Gastroesophageal sphincter (tissue), 4 donors: ENCODE results near the gene CCND1. TPM values are rescaled to one million over a fixed set of nuclear protein-coding genes. Genes with fewer than 3 reads are reported as not detected.

Source experiments
- ATAC-seq: fragments of 150-250 bp; one replicate; pipeline ENCODE4 v1.9.1; 2016; ENCODE audit warnings: mild to moderate bottlenecking, moderate library complexity
- H3K27ac ChIP-seq, 4 donors: fragments of 200-600 bp; sonication (generic) in 3 of 4; 1 replicate in 3 of 4; 2 replicates in 1 of 4; pipeline ENCODE4 v1.5.1; 2016 to 2019
- H3K27me3 ChIP-seq: fragments of 200-600 bp; sonication (generic); one replicate; pipeline ENCODE4 v1.5.1; 2019
- H3K36me3 ChIP-seq, 2 donors: fragments of 200-600 bp; sonication (generic); one replicate each; pipeline ENCODE4 v1.5.1; 2019; ENCODE audit warnings: control low read depth in 1 of 2
- H3K4me1 ChIP-seq, 3 donors: fragments of 200-600 bp; sonication (generic); 1 replicate in 2 of 3; 2 replicates in 1 of 3; pipeline ENCODE4 v1.5.1; 2016 to 2019; ENCODE audit warnings: control low read depth in 2 of 3
- H3K4me3 ChIP-seq, 2 donors: fragments of 200-600 bp; sonication (generic); one replicate each; pipeline ENCODE4 v1.5.1; 2019; ENCODE audit warnings: mild to moderate bottlenecking in 1 of 2, moderate library complexity in 1 of 2
- H3K9me3 ChIP-seq, 3 donors: fragments of 200-600 bp; sonication (generic); one replicate each; pipeline ENCODE4 v1.5.1; 2017 to 2019; ENCODE audit warnings: control low read depth in 2 of 3
- EP300 ChIP-seq: sonication (generic); formaldehyde crosslinking; IDR thresholded peaks from one replicate; pipeline ENCODE4 v1.6.1; 2017; ENCODE audit warnings: antibody characterized with exemption, mild to moderate bottlenecking
- POLR2A ChIP-seq, 2 donors: fragments of 450-650 bp; IDR thresholded peaks; one replicate each; pipeline ENCODE4 v1.6.1; 2017; ENCODE audit warnings: antibody characterized with exemption in 2 of 2, mild to moderate bottlenecking in 2 of 2, moderate library complexity in 1 of 2
- POLR2AphosphoS5 ChIP-seq: sonication (generic); formaldehyde crosslinking; IDR thresholded peaks from one replicate; pipeline ENCODE4 v1.6.1; 2017; ENCODE audit warnings: antibody characterized with exemption
- WGBS, 2 donors: methylation state at CpG; one replicate each; pipeline ENCODE4 v1.1.5; 2018; ENCODE audit warnings: low coverage in 1 of 2; 5-methylcytosine and 5-hydroxymethylcytosine counted together
- total RNA-seq, 4 donors: library from RNA; depleted of rRNA; stranded (reverse); fragments of >200 nt; gene quantifications; one replicate each; pipeline ENCODE4 v1.1.0, GENCODE V29; 2016
- TF ChIP-seq, protein P1 (sequence below), 4 experiments: fragments of 200-600 bp in 2 of 4; fragments of 450-650 bp in 2 of 4; sonication (generic) in 1 of 4; IDR thresholded peaks; one replicate each; pipeline ENCODE4 v1.5.1; 2017 to 2019; ENCODE audit warnings: antibody characterized with exemption in 4 of 4, mild to moderate bottlenecking in 2 of 4, moderate library complexity in 2 of 4

Gene CCND1
- total RNA-seq, 4 donors from 2014 or later = 24.1 to 110 (median 51.9) TPM

DNA sequence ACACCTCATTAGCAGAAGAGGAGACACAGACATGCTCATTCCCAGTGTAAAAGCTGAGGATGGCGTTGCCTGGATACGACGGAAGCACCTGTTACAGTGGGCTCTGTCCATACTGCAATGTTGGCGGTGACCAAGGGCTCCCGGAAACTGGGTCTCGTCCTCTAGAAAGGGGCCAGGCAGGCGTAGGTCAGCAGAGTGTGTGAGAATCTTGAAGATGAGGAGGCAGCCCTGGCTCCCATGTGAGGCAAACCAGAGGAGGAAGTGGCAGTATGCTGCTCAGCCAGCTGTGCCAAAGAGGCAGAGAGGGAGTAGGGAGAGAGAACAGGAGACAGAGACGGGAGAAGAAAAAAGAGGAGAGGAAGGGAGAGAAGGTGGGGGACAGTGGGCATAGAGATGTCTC, 23.9 kb downstream of the CCND1 start:
- H3K4me3 ChIP-seq = no peak overlapping the region
- H3K27me3 ChIP-seq = no peaks in the 10 kb centered on the region
- H3K4me1 ChIP-seq = peaks cover 0 to 9% (median under 1%) of the 10 kb centered on the region in 3 donors
- H3K36me3 ChIP-seq = peaks cover 0 to 81% of the 10 kb centered on the region in 2 donors
- ATAC-seq = no peak
- H3K27ac ChIP-seq = no peak overlapping the region
- TF ChIP-seq POLR2A (IDR thresholded peaks at IDR 0.05) (no peak), POLR2AphosphoS5 (no peak), EP300 (no peak)
- TF ChIP-seq, protein P1, sequence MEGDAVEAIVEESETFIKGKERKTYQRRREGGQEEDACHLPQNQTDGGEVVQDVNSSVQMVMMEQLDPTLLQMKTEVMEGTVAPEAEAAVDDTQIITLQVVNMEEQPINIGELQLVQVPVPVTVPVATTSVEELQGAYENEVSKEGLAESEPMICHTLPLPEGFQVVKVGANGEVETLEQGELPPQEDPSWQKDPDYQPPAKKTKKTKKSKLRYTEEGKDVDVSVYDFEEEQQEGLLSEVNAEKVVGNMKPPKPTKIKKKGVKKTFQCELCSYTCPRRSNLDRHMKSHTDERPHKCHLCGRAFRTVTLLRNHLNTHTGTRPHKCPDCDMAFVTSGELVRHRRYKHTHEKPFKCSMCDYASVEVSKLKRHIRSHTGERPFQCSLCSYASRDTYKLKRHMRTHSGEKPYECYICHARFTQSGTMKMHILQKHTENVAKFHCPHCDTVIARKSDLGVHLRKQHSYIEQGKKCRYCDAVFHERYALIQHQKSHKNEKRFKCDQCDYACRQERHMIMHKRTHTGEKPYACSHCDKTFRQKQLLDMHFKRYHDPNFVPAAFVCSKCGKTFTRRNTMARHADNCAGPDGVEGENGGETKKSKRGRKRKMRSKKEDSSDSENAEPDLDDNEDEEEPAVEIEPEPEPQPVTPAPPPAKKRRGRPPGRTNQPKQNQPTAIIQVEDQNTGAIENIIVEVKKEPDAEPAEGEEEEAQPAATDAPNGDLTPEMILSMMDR (IDR thresholded peaks at IDR 0.05) = no peak
- 80 to 87% methylated on average over 2 to 5 of the region's 8 CpGs for WGBS, 2 donors
- no peaks in the 10 kb centered on the region for H3K9me3 ChIP-seq

DNA sequence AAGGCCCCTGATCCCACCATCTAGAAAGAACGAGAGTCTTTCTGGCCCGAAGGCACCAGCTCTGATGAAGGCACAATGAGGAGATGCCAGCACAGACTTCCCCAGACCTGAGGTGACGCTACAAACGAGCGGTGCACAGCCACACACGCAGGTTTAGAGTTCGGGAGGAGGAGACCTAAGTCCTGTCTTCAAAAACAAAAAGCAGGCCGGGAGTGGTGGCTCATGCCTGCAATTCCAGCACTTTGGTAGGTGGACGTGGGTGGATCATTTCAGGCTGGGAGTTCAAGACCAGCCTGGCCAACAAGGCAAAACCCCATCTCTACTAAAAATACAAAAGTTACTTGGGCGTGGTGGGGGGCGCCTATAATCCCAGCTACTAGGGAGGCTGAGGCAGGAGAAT, 24.7 kb downstream of the CCND1 start:
- no peak overlapping the region for H3K27ac ChIP-seq
- no peak for ATAC-seq
- H3K4me1 ChIP-seq = peaks cover 0 to 16% (median 8%) of the 10 kb centered on the region in 3 donors
- no peaks in the 10 kb centered on the region for H3K27me3 ChIP-seq
- TF ChIP-seq POLR2AphosphoS5 = no peak
- TF ChIP-seq POLR2A (IDR thresholded peaks at IDR 0.05) = no peak
- no peak for TF ChIP-seq EP300
- TF ChIP-seq, protein P1 (IDR thresholded peaks at IDR 0.05) = no peak
- H3K9me3 ChIP-seq = no peaks in the 10 kb centered on the region
- WGBS, 2 donors = 82 to 85% methylated on average over 6 to 9 of the region's 11 CpGs
- peaks cover 0 to 83% of the 10 kb centered on the region in 2 donors for H3K36me3 ChIP-seq
- no peak overlapping the region for H3K4me3 ChIP-seq

DNA sequence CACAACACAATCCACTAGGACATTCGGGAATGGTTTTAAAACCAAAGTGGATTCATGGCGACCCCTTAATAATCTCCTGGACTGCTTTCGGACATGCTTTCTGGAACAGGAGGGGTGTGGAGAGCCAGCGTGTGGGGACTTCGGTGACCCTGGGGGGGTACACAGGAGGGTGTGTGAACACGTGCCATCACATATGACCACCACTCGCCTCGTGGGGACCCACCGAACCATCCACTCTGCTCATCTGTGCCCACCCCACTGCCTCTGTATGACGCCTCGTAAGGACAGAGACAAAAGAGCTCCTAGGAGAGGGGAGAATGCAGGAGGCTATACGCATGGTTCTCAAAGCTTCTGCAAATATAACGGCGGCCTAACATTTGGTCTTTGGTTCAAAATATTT, 25.3 kb downstream of the CCND1 start:
- H3K27ac ChIP-seq = no peak overlapping the region
- TF ChIP-seq, protein P1 (IDR thresholded peaks at IDR 0.05) = no peak
- TF ChIP-seq POLR2A (IDR thresholded peaks at IDR 0.05) = no peak
- no peak for TF ChIP-seq POLR2AphosphoS5
- TF ChIP-seq EP300 = no peak
- peaks cover 0 to 83% of the 10 kb centered on the region in 2 donors for H3K36me3 ChIP-seq
- no peak overlapping the region for H3K4me3 ChIP-seq
- no peak for ATAC-seq
- no peaks in the 10 kb centered on the region for H3K27me3 ChIP-seq
- H3K9me3 ChIP-seq = no peaks in the 10 kb centered on the region
- 93 to 100% methylated on average over 3 to 6 of the region's 14 CpGs for WGBS, 2 donors
- peaks cover 0 to 18% (median 8%) of the 10 kb centered on the region in 3 donors for H3K4me1 ChIP-seq

DNA sequence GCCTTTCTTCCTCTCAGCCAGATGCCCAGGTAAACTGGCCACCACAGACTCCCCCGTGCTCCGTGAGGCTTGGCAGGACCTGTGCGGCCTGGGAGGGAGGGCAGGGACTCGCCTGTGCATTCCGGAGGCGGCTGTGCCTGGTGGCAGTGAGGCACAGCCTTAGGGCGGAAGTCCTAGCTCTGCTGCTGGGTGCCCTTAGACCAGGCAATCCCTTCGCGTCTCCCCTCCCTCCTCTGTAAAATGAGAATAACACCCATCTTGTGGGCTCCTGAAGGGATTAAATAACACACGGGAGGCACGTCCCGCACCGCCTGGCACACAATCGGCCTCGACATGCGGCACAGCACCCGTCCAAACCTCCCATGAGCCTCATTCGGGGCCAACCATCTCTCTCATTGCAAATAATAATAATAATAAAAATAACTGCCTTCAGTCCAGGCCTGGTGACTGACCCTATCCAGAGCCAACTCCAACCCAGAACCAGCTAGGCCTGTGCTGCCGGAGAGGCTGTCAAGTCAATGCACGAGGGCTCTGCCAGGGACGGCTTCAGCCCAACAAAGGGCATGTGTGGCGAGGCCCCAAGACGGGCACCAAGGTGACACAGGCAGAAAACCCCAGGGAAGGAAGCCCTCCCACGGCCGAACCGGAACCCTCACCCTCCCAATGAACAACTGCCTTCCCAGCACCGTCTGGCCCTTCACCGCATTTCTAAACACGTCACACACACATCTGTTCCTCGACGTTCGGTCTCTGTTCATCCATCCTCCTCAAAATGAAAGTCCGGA, 26.0 kb downstream of the CCND1 start:
- 80 to 89% methylated on average over 19 to 20 of the region's 33 CpGs for WGBS, 2 donors
- Histone ChIP-seq H3K4me1 (peaks cover 0 to 18% (median 8%) of the 10 kb centered on the region in 3 donors), H3K36me3 (peaks cover 0 to 89% of the 10 kb centered on the region in 2 donors), H3K27ac (no peak overlapping the region), H3K9me3 (no peaks in the 10 kb centered on the region), H3K4me3 (no peak overlapping the region), H3K27me3 (no peaks in the 10 kb centered on the region)
- ATAC-seq = no peak
- TF ChIP-seq POLR2AphosphoS5 (no peak), EP300 (no peak), POLR2A (IDR thresholded peaks at IDR 0.05) (no peak)
- TF ChIP-seq, protein P1 (IDR thresholded peaks at IDR 0.05) = no peak
